ENCODE results near the gene CNNM4. TPM values are rescaled to one million over a fixed set of nuclear protein-coding genes. Genes with fewer than 3 reads are reported as not detected.

CNNM4 gene
- total RNA-seq, 1 donor from 2014 or later = 15.6 TPM

- peak; percentile 64 for DNase-seq (ENCODE audit: low read depth)
These were observed 71.0 kb downstream of the CNNM4 start for GRCh38 chr2:96831679-96832078.

GRCh38 chr2:96832408-96832753, 71.7 kb downstream of the CNNM4 start:
- peak; percentile 39 for DNase-seq (ENCODE audit: low read depth)

GRCh38 chr2:96832754-96833507, 72.2 kb downstream of the CNNM4 start:
- DNase-seq (ENCODE audit: low read depth) = peak; percentile 87

GRCh38 chr2:96835830-96836229, 75.1 kb downstream of the CNNM4 start:
- no peak for DNase-seq (ENCODE audit: low read depth)

- DNase-seq (ENCODE audit: low read depth) = no peak
These were observed 76.9 kb downstream of the CNNM4 start for GRCh38 chr2:96837575-96837974.

GRCh38 chr2:96838345-96839292, 77.9 kb downstream of the CNNM4 start:
- DNase-seq (ENCODE audit: low read depth) = no peak

GRCh38 chr2:96839293-96839874, 78.7 kb downstream of the CNNM4 start:
- DNase-seq (ENCODE audit: low read depth) = no peak

GRCh38 chr2:96839875-96840850, 79.5 kb downstream of the CNNM4 start:
- no peak for DNase-seq (ENCODE audit: low read depth)

- DNase-seq (ENCODE audit: low read depth) = no peak
These were observed 81.2 kb downstream of the CNNM4 start for GRCh38 chr2:96841701-96842495.

- peak; percentile 78 for DNase-seq (ENCODE audit: low read depth)
These were observed 81.9 kb downstream of the CNNM4 start for GRCh38 chr2:96842600-96842999.

- DNase-seq (ENCODE audit: low read depth) = no peak
These were observed 83.0 kb downstream of the CNNM4 start, which contains the start of gene ANKRD23 for GRCh38 chr2:96843538-96844268. TSS of gene ANKRD23 (minus strand) at chr2:96844021. CDS start at chr2:96843992, 29 bp downstream.

GRCh38 chr2:96844405-96844808, 83.7 kb downstream of the CNNM4 start:
- no peak for DNase-seq (ENCODE audit: low read depth)

- DNase-seq (ENCODE audit: low read depth) = no peak
These were observed 86.1 kb downstream of the CNNM4 start for GRCh38 chr2:96846825-96847224.

GRCh38 chr2:96847586-96847985, 86.9 kb downstream of the CNNM4 start:
- no peak for DNase-seq (ENCODE audit: low read depth)

GRCh38 chr2:96848264-96848663, 87.6 kb downstream of the CNNM4 start:
- no peak for DNase-seq (ENCODE audit: low read depth)

- DNase-seq (ENCODE audit: low read depth) = no peak
These were observed 92.0 kb downstream of the CNNM4 start for GRCh38 chr2:96852667-96853066.

- no peak for DNase-seq (ENCODE audit: low read depth)
These were observed 92.6 kb downstream of the CNNM4 start for GRCh38 chr2:96853321-96853720.

- no peak for DNase-seq (ENCODE audit: low read depth)
These were observed 96.3 kb downstream of the CNNM4 start for GRCh38 chr2:96856776-96857666.

Data from myocyte (in vitro differentiated cells).